ENCODE data around the gene ARHGAP12.

DNA sequence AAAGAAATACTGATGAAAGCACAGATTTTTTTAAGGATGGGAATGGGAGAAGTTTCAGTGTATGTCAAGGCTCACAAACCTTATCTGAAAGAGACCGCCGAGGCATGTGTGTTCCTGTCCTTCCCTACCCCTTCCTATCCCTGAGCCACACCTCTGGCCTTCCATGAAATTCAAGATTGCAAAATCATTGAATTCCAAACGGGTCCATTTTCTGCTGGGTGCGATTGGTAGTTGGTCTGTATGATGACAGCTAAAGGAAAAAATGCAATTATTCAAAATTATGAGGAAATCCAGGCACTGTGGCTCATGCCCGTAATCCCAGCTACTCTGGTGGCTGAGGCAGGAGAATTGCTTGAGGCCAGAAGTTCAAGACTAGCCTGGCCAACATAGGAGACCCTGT is 170.1 kb downstream of the ARHGAP12 start:
- no peak for TF ChIP-seq CREB1 (CRISPR knock-in tag; IDR thresholded peaks at IDR 0.05)
- TF ChIP-seq, protein P1, sequence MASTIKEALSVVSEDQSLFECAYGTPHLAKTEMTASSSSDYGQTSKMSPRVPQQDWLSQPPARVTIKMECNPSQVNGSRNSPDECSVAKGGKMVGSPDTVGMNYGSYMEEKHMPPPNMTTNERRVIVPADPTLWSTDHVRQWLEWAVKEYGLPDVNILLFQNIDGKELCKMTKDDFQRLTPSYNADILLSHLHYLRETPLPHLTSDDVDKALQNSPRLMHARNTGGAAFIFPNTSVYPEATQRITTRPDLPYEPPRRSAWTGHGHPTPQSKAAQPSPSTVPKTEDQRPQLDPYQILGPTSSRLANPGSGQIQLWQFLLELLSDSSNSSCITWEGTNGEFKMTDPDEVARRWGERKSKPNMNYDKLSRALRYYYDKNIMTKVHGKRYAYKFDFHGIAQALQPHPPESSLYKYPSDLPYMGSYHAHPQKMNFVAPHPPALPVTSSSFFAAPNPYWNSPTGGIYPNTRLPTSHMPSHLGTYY (CRISPR knock-in tag; IDR thresholded peaks at IDR 0.05): no peak
- TF ChIP-seq, protein P2, sequence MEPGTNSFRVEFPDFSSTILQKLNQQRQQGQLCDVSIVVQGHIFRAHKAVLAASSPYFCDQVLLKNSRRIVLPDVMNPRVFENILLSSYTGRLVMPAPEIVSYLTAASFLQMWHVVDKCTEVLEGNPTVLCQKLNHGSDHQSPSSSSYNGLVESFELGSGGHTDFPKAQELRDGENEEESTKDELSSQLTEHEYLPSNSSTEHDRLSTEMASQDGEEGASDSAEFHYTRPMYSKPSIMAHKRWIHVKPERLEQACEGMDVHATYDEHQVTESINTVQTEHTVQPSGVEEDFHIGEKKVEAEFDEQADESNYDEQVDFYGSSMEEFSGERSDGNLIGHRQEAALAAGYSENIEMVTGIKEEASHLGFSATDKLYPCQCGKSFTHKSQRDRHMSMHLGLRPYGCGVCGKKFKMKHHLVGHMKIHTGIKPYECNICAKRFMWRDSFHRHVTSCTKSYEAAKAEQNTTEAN (CRISPR knock-in tag; IDR thresholded peaks at IDR 0.05): no peak
